HCT116 (cell line): ENCODE measurements around the gene BRD7. TPM values are rescaled to one million over a fixed set of nuclear protein-coding genes. Genes with fewer than 3 reads are reported as not detected.

ENCODE experiments used
- ATAC-seq: fragments of 200-7000 bp; cut with Tn5 transposase; 2 replicates; pipeline ENCODE4 v1.9.1; 2020; ENCODE audit warnings: mild to moderate bottlenecking, moderate library complexity
- BruUV-seq: library from RNA; stranded (reverse); fragments of 400-500 nt; replicated peaks from 2 replicates; lab custom pipeline; 2021; lab: Mats Ljungman, UMichigan
- CTCF ChIA-PET: fragments of 300-600 bp; sonication (Branson Sonifier 250); formaldehyde crosslinking; loops from one replicate; lab custom pipeline; 2021; ENCODE audit warnings: antibody characterized with exemption; lab: Charles Lee
- POLR2A ChIA-PET: fragments of 300-600, 350-600 bp; sonication (Branson Sonifier 250); formaldehyde crosslinking; loops from one replicate; lab custom pipeline; 2021; ENCODE audit warnings: antibody characterized with exemption; lab: Charles Lee
- RAD21 ChIA-PET, 2 experiments: fragments of 300-600 bp; sonication (Branson Sonifier 250); formaldehyde crosslinking; loops; one replicate each; lab custom pipeline; 2023; ENCODE audit warnings: low total read pairs in 2 of 2; ENCODE audit not compliant: uncharacterized antibody in 2 of 2, unreplicated experiment in 2 of 2, low non-redundant PET in 1 of 2; lab: Charles Lee
- DNase-seq: peaks from one replicate; pipeline ENCODE4 v3.0.0-alpha.2; 2010; ENCODE audit warnings: low read depth, low spot score
- H2AFZ ChIP-seq: fragments of 200-600 bp; shearing (Covaris generic), sonication (generic); 2 replicates; pipeline ENCODE4 v1.6.1; 2017; ENCODE audit warnings: low read depth, mixed run types, mixed read lengths, antibody characterized with exemption, low read length; ENCODE audit not compliant: poor library complexity, severe bottlenecking
- H3K27ac ChIP-seq: 2 replicates; pipeline ENCODE4 v1.5.1; 2012; ENCODE audit warnings: low read depth, low read length
- H3K27me3 ChIP-seq: fragments of 200-600 bp; sonication (generic); 2 replicates; pipeline ENCODE4 v1.6.1; 2016; ENCODE audit warnings: mixed run types, low read length, mixed read lengths; ENCODE audit not compliant: insufficient read depth
- H3K36me3 ChIP-seq, 2 experiments: fragments of 200-500 bp in 1 of 2; fragments of 200-600 bp in 1 of 2; sonication (Bioruptor generic) in 1 of 2; sonication (generic) in 1 of 2; 2 replicates each; pipeline versions ENCODE4 v1.5.1 to v1.6.1; 2014 to 2016; ENCODE audit warnings: low read length in 2 of 2, inconsistent platforms in 1 of 2, mixed read lengths in 1 of 2, mixed run types in 1 of 2; ENCODE audit not compliant: insufficient read depth in 2 of 2, control insufficient read depth in 1 of 2
- H3K4me1 ChIP-seq, 2 experiments: fragments of 200-600 bp in 1 of 2; sonication (generic) in 1 of 2; 2 replicates each; pipeline versions ENCODE4 v1.5.1 to v1.6.1; 2012 to 2017; ENCODE audit warnings: low read length in 2 of 2, inconsistent platforms in 1 of 2, mild to moderate bottlenecking in 1 of 2, mixed read lengths in 1 of 2, mixed run types in 1 of 2, moderate library complexity in 1 of 2; ENCODE audit not compliant: insufficient read depth in 2 of 2, control insufficient read depth in 1 of 2
- H3K4me2 ChIP-seq: fragments of 200-600 bp; sonication (generic); 2 replicates; pipeline ENCODE4 v1.6.1; 2017; ENCODE audit warnings: mixed run types, low read length, mixed read lengths
- H3K4me3 ChIP-seq, 2 experiments: fragments of 200-600 bp in 1 of 2; sonication (generic) in 1 of 2; replicated peaks in 1 of 2; 2 replicates each; pipeline ENCODE4 v1.5.1; 2011 to 2016; ENCODE audit warnings: low read length in 2 of 2, control low read depth in 1 of 2, low read depth in 1 of 2, mild to moderate bottlenecking in 1 of 2, mixed read lengths in 1 of 2, mixed run types in 1 of 2
- H3K79me2 ChIP-seq: fragments of 200-600 bp; sonication (generic); 2 replicates; pipeline ENCODE4 v1.6.1; 2017; ENCODE audit warnings: mild to moderate bottlenecking, mixed run types, low read length, moderate library complexity, mixed read lengths; ENCODE audit not compliant: insufficient read depth
- H3K9ac ChIP-seq: fragments of 200-600 bp; sonication (generic); 2 replicates; pipeline ENCODE4 v1.6.1; 2016; ENCODE audit warnings: low read length, mixed read lengths
- H3K9me2 ChIP-seq: fragments of 200-600 bp; sonication (generic), shearing (Covaris generic); 2 replicates; pipeline ENCODE4 v1.6.1; 2017; ENCODE audit warnings: mixed run types, mild to moderate bottlenecking, moderate library complexity; ENCODE audit not compliant: insufficient read depth
- H3K9me3 ChIP-seq, 2 experiments: fragments of 200-500 bp in 1 of 2; fragments of 200-600 bp in 1 of 2; sonication (Bioruptor generic) in 1 of 2; sonication (generic) in 1 of 2; 2 replicates each; pipeline ENCODE4 v1.6.1; 2014 to 2017; ENCODE audit warnings: low read length in 2 of 2, mixed read lengths in 2 of 2, inconsistent platforms in 1 of 2, low read depth in 1 of 2, mild to moderate bottlenecking in 1 of 2, mixed run types in 1 of 2, moderate library complexity in 1 of 2; ENCODE audit not compliant: control insufficient read depth in 1 of 2, insufficient read depth in 1 of 2
- H4K20me1 ChIP-seq: fragments of 200-600 bp; sonication (generic), shearing (Covaris generic); 2 replicates; pipeline ENCODE4 v1.6.1; 2017; ENCODE audit warnings: mixed run types, mild to moderate bottlenecking, moderate library complexity; ENCODE audit not compliant: insufficient read depth
- ATF3 ChIP-seq: IDR thresholded peaks from 2 replicates; pipeline ENCODE4 v1.6.1; 2012
- CBX3 ChIP-seq: IDR thresholded peaks from 2 replicates; pipeline ENCODE4 v1.6.1; 2012; ENCODE audit warnings: low read depth
- CEBPB ChIP-seq: IDR thresholded peaks from 2 replicates; pipeline ENCODE4 v1.6.1; 2012; ENCODE audit warnings: low read depth
- EGR1 ChIP-seq: IDR thresholded peaks from 2 replicates; pipeline ENCODE4 v1.6.1; 2012; ENCODE audit warnings: low read depth
- ELF1 ChIP-seq: IDR thresholded peaks from 2 replicates; pipeline ENCODE4 v1.6.1; 2012; ENCODE audit warnings: low read depth, borderline replicate concordance
- EZH2phosphoT487 ChIP-seq: fragments of 200-600 bp; IDR thresholded peaks from 2 replicates; pipeline ENCODE4 v1.6.1; 2018; ENCODE audit warnings: antibody characterized with exemption, borderline replicate concordance
- FOSL1 ChIP-seq: IDR thresholded peaks from 2 replicates; pipeline ENCODE4 v1.6.1; 2012; ENCODE audit warnings: low read depth
- POLR2A ChIP-seq: IDR thresholded peaks from 2 replicates; pipeline ENCODE4 v1.7.0; 2011; ENCODE audit warnings: borderline replicate concordance; ENCODE audit not compliant: insufficient read depth, insufficient read length; ENCODE audit errors: extremely low read depth
- POLR2AphosphoS5 ChIP-seq: IDR thresholded peaks from 2 replicates; pipeline ENCODE4 v1.6.1; 2011; ENCODE audit warnings: mild to moderate bottlenecking, low read depth, low read length, moderate library complexity
- RAD21 ChIP-seq: IDR thresholded peaks from 2 replicates; pipeline ENCODE4 v1.6.1; 2012; ENCODE audit warnings: low read depth, mild to moderate bottlenecking
- SP1 ChIP-seq: IDR thresholded peaks from 2 replicates; pipeline ENCODE4 v1.6.1; 2012; ENCODE audit warnings: low read depth
- SRF ChIP-seq: IDR thresholded peaks from 2 replicates; pipeline ENCODE4 v1.6.1; 2012; ENCODE audit warnings: low read depth
- YY1 ChIP-seq: IDR thresholded peaks from 2 replicates; pipeline ENCODE4 v1.6.1; 2011; ENCODE audit warnings: low read length, low read depth, moderate library complexity, mild to moderate bottlenecking; ENCODE audit not compliant: insufficient replicate concordance; ENCODE audit errors: extremely low read depth
- ZBTB33 ChIP-seq: IDR thresholded peaks from 2 replicates; pipeline ENCODE4 v1.6.1; 2011; ENCODE audit warnings: mild to moderate bottlenecking, low read length, moderate library complexity; ENCODE audit not compliant: insufficient replicate concordance; ENCODE audit errors: extremely low read depth
- ZFX ChIP-seq: fragments of 450-650 bp; IDR thresholded peaks from 2 replicates; pipeline ENCODE4 v1.6.1; 2017
- ZNF274 ChIP-seq: fragments of 200-500 bp; sonication (Bioruptor generic); IDR thresholded peaks from 2 replicates; pipeline ENCODE4 v1.6.1; 2014; ENCODE audit warnings: mild to moderate bottlenecking, low read depth, low read length, inconsistent platforms
- intact Hi-C: fragments of 100-400 bp; cut with micrococcal nuclease; formaldehyde crosslinking; loops from 2 replicates; pipeline ENCODE4 v1.10.0; 2022
- total RNA-seq: library from RNA; stranded (reverse); gene quantifications from one replicate; pipeline ENCODE4 v1.2.1, GENCODE V29; 2021; ENCODE audit not compliant: unreplicated experiment
- TF ChIP-seq, protein P1 (sequence below): IDR thresholded peaks from 2 replicates; pipeline ENCODE4 v1.6.1; 2012; ENCODE audit warnings: low read depth
- TF ChIP-seq, protein P2 (sequence below), 3 experiments: fragments of 200-600 bp in 1 of 3; sonication (generic) in 1 of 3; IDR thresholded peaks in 2 of 3; conservative IDR thresholded peaks in 1 of 3; 2 replicates each; pipeline ENCODE4 v1.5.1; 2012 to 2017; ENCODE audit warnings: low read depth in 2 of 3, low read length in 2 of 3, antibody characterized with exemption in 1 of 3, borderline replicate concordance in 1 of 3, control low read depth in 1 of 3, mild to moderate bottlenecking in 1 of 3, mixed read lengths in 1 of 3, mixed run types in 1 of 3, moderate library complexity in 1 of 3; ENCODE audit not compliant: insufficient read depth in 1 of 3
- TF ChIP-seq, protein P3 (sequence below): IDR thresholded peaks from 2 replicates; pipeline ENCODE4 v1.6.1; 2012

Gene BRD7
- total RNA-seq, 1 experiment from 2014 or later = 85.4 TPM

- Histone ChIP-seq H4K20me1 (no peaks in the 10 kb centered on the region), H3K27me3 (no peaks in the 10 kb centered on the region), H3K27ac (no peak overlapping the region), H2AFZ (no peak overlapping the region), H3K36me3 (no peaks in the 10 kb centered on the region), H3K4me1 (peaks cover 0 to 13% of the 10 kb centered on the region in 2 experiments; a peak in 2 of 4 replicates), H3K4me3 (no peak overlapping the region), H3K9ac (no peak overlapping the region), H3K4me2 (no peak overlapping the region), H3K9me2 (no peaks in the 10 kb centered on the region), H3K9me3 (no peaks in the 10 kb centered on the region), H3K79me2 (no peaks in the 10 kb centered on the region)
- intact Hi-C loops = no loop called here
- CTCF ChIA-PET = no interaction called here
- DNase-seq (no peak), ATAC-seq (no peak)
- TF ChIP-seq EGR1 (no peak), SRF (no peak), ZBTB33 (no peak), ZNF274 (no peak), SP1 (no peak), YY1 (no peak), CEBPB (no peak), POLR2A (no peak), CBX3 (no peak), ELF1 (no peak), ATF3 (no peak), ZFX (no peak), RAD21 (no peak), FOSL1 (no peak), EZH2phosphoT487 (no peak), POLR2AphosphoS5 (no peak)
- TF ChIP-seq, protein P1, sequence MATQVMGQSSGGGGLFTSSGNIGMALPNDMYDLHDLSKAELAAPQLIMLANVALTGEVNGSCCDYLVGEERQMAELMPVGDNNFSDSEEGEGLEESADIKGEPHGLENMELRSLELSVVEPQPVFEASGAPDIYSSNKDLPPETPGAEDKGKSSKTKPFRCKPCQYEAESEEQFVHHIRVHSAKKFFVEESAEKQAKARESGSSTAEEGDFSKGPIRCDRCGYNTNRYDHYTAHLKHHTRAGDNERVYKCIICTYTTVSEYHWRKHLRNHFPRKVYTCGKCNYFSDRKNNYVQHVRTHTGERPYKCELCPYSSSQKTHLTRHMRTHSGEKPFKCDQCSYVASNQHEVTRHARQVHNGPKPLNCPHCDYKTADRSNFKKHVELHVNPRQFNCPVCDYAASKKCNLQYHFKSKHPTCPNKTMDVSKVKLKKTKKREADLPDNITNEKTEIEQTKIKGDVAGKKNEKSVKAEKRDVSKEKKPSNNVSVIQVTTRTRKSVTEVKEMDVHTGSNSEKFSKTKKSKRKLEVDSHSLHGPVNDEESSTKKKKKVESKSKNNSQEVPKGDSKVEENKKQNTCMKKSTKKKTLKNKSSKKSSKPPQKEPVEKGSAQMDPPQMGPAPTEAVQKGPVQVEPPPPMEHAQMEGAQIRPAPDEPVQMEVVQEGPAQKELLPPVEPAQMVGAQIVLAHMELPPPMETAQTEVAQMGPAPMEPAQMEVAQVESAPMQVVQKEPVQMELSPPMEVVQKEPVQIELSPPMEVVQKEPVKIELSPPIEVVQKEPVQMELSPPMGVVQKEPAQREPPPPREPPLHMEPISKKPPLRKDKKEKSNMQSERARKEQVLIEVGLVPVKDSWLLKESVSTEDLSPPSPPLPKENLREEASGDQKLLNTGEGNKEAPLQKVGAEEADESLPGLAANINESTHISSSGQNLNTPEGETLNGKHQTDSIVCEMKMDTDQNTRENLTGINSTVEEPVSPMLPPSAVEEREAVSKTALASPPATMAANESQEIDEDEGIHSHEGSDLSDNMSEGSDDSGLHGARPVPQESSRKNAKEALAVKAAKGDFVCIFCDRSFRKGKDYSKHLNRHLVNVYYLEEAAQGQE = no peak
- TF ChIP-seq, protein P2, sequence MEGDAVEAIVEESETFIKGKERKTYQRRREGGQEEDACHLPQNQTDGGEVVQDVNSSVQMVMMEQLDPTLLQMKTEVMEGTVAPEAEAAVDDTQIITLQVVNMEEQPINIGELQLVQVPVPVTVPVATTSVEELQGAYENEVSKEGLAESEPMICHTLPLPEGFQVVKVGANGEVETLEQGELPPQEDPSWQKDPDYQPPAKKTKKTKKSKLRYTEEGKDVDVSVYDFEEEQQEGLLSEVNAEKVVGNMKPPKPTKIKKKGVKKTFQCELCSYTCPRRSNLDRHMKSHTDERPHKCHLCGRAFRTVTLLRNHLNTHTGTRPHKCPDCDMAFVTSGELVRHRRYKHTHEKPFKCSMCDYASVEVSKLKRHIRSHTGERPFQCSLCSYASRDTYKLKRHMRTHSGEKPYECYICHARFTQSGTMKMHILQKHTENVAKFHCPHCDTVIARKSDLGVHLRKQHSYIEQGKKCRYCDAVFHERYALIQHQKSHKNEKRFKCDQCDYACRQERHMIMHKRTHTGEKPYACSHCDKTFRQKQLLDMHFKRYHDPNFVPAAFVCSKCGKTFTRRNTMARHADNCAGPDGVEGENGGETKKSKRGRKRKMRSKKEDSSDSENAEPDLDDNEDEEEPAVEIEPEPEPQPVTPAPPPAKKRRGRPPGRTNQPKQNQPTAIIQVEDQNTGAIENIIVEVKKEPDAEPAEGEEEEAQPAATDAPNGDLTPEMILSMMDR (IDR thresholded peaks at IDR 0.05 in 2 of 3, conservative IDR thresholded peaks at IDR 0.05 in 1 of 3; ENCODE audit: borderline replicate concordance in 1 of 3, insufficient read depth in 1 of 3, low read depth in 2 of 3, low read length in 2 of 3) = no peak
- TF ChIP-seq, protein P3, sequence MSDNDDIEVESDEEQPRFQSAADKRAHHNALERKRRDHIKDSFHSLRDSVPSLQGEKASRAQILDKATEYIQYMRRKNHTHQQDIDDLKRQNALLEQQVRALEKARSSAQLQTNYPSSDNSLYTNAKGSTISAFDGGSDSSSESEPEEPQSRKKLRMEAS = no peak
- no TSS peak for BruUV-seq
- POLR2A ChIA-PET = interaction anchor here (1.1 kb wide), 1 partner anchor 34 kb away, joined by 6 read pairs; no protein-coding TSS in a partner anchor
- RAD21 ChIA-PET = no interaction called here
Observed at GRCh38 chr16:50306287-50306686, 62.5 kb downstream of the BRD7 start.
